Neural crest cell (in vitro differentiated cells): ENCODE measurements around the gene FNDC3B. TPM values are rescaled to one million over a fixed set of nuclear protein-coding genes. Genes with fewer than 3 reads are reported as not detected.
A peak's percentile ranks its signal among the peaks of the same experiment; 100 is the strongest.

Experiments
- DNase-seq: peaks from one replicate; pipeline ENCODE4 v3.0.0; 2021; ENCODE audit warnings: low read depth, mixed read lengths, low spot score
- H3K27ac Mint-ChIP-seq: one replicate; pipeline ENCODE4 v1.8.0; 2021; ENCODE audit warnings: mild to moderate bottlenecking, mixed read lengths; ENCODE audit not compliant: unreplicated experiment
- H3K27me3 Mint-ChIP-seq: 2 replicates; pipeline ENCODE4 v1.8.0; 2021; ENCODE audit warnings: low read depth, mild to moderate bottlenecking, mixed read lengths
- H3K36me3 Mint-ChIP-seq: 2 replicates; pipeline ENCODE4 v1.8.0; 2021; ENCODE audit warnings: low read depth, mild to moderate bottlenecking, mixed read lengths
- H3K4me1 Mint-ChIP-seq: 2 replicates; pipeline ENCODE4 v1.8.0; 2021; ENCODE audit warnings: mixed read lengths
- H3K4me3 Mint-ChIP-seq: one replicate; pipeline ENCODE4 v1.8.0; 2021; ENCODE audit warnings: mild to moderate bottlenecking, mixed read lengths
- H3K9me3 Mint-ChIP-seq: 2 replicates; pipeline ENCODE4 v1.8.0; 2021; ENCODE audit warnings: mixed read lengths
- total RNA-seq: library from RNA; stranded (reverse); gene quantifications from 2 replicates; pipeline ENCODE4 v1.2.1, GENCODE V29; 2021
- TF ChIP-seq, protein P1 (sequence below): fragments of 200-600 bp; sonication (generic); conservative IDR thresholded peaks from 2 replicates; pipeline ENCODE4 v1.5.0; 2021; ENCODE audit warnings: antibody characterized with exemption, mild to moderate bottlenecking

Gene FNDC3B
- total RNA-seq, 1 donor from 2014 or later = 41.5 TPM

DNA sequence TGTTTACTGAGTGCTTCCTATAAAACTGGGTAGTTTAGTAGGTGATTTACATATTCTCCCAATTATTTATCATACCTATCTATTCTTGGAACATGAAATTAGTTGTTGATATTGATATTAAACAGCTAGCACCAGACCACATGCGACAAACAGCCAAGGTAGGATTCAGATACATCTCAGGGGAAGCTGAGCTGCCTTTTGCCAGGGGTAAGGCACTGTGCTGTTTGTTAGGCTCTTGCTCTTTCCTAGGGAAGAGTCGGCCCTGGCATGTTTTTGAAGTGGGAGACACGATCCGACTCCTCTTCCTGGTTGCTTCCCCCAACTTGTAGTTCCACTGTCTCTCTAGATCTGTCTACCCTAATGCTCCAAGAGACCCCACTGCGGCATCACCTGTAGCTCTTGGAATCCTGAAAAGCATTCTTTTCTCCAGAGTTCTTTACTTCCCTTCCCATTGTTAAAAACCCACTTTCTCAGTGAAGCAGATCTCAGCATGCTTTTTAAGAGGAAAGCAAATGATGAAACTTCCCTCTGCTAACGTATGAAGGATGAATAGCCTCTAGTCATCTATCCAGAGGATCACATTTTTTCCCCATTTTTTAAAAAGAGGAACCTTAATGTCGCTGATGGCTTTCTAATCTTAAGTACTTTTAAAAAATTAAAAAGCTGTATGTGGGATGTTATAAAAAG, 270.5 kb downstream of the FNDC3B start:
- TF ChIP-seq, protein P1, sequence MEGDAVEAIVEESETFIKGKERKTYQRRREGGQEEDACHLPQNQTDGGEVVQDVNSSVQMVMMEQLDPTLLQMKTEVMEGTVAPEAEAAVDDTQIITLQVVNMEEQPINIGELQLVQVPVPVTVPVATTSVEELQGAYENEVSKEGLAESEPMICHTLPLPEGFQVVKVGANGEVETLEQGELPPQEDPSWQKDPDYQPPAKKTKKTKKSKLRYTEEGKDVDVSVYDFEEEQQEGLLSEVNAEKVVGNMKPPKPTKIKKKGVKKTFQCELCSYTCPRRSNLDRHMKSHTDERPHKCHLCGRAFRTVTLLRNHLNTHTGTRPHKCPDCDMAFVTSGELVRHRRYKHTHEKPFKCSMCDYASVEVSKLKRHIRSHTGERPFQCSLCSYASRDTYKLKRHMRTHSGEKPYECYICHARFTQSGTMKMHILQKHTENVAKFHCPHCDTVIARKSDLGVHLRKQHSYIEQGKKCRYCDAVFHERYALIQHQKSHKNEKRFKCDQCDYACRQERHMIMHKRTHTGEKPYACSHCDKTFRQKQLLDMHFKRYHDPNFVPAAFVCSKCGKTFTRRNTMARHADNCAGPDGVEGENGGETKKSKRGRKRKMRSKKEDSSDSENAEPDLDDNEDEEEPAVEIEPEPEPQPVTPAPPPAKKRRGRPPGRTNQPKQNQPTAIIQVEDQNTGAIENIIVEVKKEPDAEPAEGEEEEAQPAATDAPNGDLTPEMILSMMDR = no peak
- no peaks in the 10 kb centered on the region for H3K27me3 Mint-ChIP-seq
- no peak for DNase-seq
- H3K27ac Mint-ChIP-seq = peak overlapping the region; percentile 17
- no peaks in the 10 kb centered on the region for H3K9me3 Mint-ChIP-seq
- H3K4me3 Mint-ChIP-seq = no peak overlapping the region
- no peaks in the 10 kb centered on the region for H3K4me1 Mint-ChIP-seq
- H3K36me3 Mint-ChIP-seq = peaks cover 8% of the 10 kb centered on the region

DNA sequence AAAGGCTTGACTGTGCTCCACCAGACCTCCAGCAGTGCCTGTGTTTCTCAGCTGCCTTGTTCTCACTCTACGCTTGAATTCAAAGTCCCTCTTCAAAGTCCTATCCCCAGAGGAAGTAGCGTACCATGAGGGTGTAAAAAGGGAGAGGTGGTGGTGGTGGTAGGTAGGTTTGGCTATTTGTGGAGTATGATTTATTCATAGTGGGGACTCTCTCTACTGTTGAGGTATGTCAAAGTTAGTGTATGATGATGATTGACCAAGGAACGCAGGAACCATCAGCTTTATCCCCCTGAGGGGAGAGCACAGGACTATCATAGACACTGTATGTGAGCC, 271.0 kb downstream of the FNDC3B start:
- Mint-ChIP-seq H3K9me3 (no peaks in the 10 kb centered on the region), H3K27ac (no peak overlapping the region), H3K36me3 (peaks cover 9% of the 10 kb centered on the region), H3K4me1 (no peaks in the 10 kb centered on the region), H3K4me3 (no peak overlapping the region), H3K27me3 (no peaks in the 10 kb centered on the region)
- no peak for DNase-seq
- TF ChIP-seq, protein P1 = no peak

DNA sequence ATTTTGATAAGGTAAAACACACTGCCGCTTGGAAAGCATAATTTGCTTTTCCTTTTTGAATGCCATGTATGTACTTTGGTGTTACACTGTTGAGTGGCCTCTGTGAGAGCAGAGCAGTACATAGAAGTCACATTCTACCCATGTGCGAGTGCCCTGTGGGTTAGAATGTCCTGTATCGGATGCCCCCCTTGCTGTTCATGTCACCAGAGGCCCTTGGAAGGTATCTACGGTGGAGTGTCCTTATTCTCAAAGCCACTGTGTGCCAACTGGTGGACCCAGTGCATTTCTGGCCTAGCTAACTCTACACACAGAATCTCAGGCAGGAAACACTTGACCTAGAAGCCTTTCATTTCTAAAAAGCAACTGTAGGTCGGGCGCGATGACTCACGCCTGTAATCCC, 271.8 kb downstream of the FNDC3B start:
- Mint-ChIP-seq H3K27me3 (no peaks in the 10 kb centered on the region), H3K4me3 (no peak overlapping the region), H3K9me3 (no peaks in the 10 kb centered on the region), H3K4me1 (no peaks in the 10 kb centered on the region), H3K36me3 (peaks cover 12% of the 10 kb centered on the region), H3K27ac (peak overlapping the region; percentile 9)
- DNase-seq = no peak
- TF ChIP-seq, protein P1 = no peak

DNA sequence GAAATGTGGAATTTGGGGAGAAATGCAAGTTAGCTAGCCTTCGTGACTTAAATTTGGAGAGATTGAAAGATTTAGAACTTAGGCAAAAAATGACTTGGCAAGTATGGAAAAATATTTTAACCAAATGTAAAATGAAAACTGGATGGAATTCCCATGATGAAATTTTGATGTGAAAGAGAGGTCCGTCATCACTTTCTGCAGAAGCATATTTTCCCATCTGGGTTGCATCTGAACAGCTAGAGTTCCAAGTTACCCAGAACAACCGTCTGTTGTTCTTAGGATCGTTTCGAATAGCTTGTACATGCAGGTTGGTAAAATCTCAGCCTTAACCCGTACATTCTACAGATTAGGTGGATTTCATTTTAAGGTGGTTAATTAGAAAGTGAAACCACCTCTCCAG, 272.6 kb downstream of the FNDC3B start:
- no peak overlapping the region for H3K4me3 Mint-ChIP-seq
- no peak overlapping the region for H3K27ac Mint-ChIP-seq
- TF ChIP-seq, protein P1 = no peak
- no peaks in the 10 kb centered on the region for H3K27me3 Mint-ChIP-seq
- peaks cover 12% of the 10 kb centered on the region for H3K36me3 Mint-ChIP-seq
- no peak for DNase-seq
- no peaks in the 10 kb centered on the region for H3K9me3 Mint-ChIP-seq
- no peaks in the 10 kb centered on the region for H3K4me1 Mint-ChIP-seq

DNA sequence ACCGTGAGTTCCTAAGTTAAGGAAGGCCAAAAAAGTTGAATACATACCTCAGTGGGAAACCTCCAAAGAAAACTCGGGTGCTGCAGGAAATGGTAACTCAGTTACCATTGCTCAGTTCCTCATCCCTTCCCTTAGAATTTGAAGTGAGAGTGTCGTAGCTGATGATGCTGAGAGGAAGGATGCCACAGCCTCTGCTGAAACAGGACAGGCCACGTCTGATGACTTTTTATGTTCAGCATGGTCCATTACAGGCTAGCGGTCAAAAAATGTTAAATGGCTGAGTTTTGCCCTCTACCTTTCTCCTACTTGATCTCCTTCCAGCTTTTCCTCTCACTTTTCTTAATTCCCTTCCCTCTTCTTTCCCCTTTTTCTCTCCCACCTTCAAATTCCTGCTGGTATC, 273.3 kb downstream of the FNDC3B start:
- Mint-ChIP-seq H3K9me3 (no peaks in the 10 kb centered on the region), H3K27ac (no peak overlapping the region), H3K4me3 (no peak overlapping the region), H3K4me1 (peaks cover 4% of the 10 kb centered on the region), H3K27me3 (no peaks in the 10 kb centered on the region), H3K36me3 (peaks cover 12% of the 10 kb centered on the region)
- TF ChIP-seq, protein P1 = no peak
- no peak for DNase-seq
